ENCODE measurements around the gene UMODL1. TPM values are rescaled to one million over a fixed set of nuclear protein-coding genes. Genes with fewer than 3 reads are reported as not detected.

Gene UMODL1
- total RNA-seq, 2 experiments from 2014 or later = 7.4 to 12.3 TPM

DNA sequence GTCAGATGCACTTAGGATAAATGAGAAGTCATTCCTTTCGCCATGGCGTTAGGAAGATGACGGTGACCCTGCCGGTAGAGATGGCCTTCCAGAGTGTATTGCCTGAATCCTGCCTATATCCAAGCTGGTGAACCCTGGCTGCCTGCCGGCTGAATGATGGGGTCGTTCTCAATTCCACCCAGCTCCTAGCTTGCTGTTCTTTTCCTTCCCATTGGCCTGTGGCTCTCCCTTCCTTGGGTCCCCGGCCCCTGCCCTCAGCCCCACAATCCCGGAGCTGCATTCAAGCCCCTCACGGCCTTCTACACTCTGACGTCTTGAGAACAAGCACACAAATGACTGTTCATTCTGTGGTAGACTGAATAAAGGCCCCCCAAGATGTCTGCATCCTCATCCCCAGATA lies 32.7 kb upstream of the UMODL1 start:
- no peak overlapping the region for H3K4me3 ChIP-seq (ENCODE audit: low read depth, low read length, poor library complexity, severe bottlenecking)
- no peaks in the 10 kb centered on the region for H3K36me3 ChIP-seq (ENCODE audit: insufficient read depth, low read length)
- H3K9me3 ChIP-seq (ENCODE audit: low read length) = no peaks in the 10 kb centered on the region
- TF ChIP-seq EZH2phosphoT487 (IDR thresholded peaks at IDR 0.05; ENCODE audit: borderline replicate concordance, low read depth, low read length) = no peak
- TF ChIP-seq, protein P1, sequence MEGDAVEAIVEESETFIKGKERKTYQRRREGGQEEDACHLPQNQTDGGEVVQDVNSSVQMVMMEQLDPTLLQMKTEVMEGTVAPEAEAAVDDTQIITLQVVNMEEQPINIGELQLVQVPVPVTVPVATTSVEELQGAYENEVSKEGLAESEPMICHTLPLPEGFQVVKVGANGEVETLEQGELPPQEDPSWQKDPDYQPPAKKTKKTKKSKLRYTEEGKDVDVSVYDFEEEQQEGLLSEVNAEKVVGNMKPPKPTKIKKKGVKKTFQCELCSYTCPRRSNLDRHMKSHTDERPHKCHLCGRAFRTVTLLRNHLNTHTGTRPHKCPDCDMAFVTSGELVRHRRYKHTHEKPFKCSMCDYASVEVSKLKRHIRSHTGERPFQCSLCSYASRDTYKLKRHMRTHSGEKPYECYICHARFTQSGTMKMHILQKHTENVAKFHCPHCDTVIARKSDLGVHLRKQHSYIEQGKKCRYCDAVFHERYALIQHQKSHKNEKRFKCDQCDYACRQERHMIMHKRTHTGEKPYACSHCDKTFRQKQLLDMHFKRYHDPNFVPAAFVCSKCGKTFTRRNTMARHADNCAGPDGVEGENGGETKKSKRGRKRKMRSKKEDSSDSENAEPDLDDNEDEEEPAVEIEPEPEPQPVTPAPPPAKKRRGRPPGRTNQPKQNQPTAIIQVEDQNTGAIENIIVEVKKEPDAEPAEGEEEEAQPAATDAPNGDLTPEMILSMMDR (conservative IDR thresholded peaks at IDR 0.05; ENCODE audit: low read length) = no peak
- ChIA-PET POLR2A (no interaction called here), CTCF (ENCODE audit: unreplicated experiment) (no interaction called here)
- no peak overlapping the region for H3K4me2 ChIP-seq (ENCODE audit: low read length)
- no peak overlapping the region for H2AFZ ChIP-seq (ENCODE audit: low read length)
- no peak for DNase-seq (ENCODE audit: low spot score)
- no TSS peak for BruUV-seq (replicated peaks)
- no peak overlapping the region for H3K27ac ChIP-seq (ENCODE audit: low read depth, low read length, poor library complexity, severe bottlenecking)
- H3K9me2 ChIP-seq (ENCODE audit: insufficient read depth, low read length) = no peaks in the 10 kb centered on the region
- intact Hi-C loops (cut with micrococcal nuclease; ENCODE audit: unreplicated experiment) = no loop called here
- H3K79me2 ChIP-seq (ENCODE audit: insufficient read depth, low read depth, low read length) = no peaks in the 10 kb centered on the region
- peaks cover 9% of the 10 kb centered on the region for H3K4me1 ChIP-seq (ENCODE audit: insufficient read depth, low read length, poor library complexity, severe bottlenecking)
- no peaks in the 10 kb centered on the region for H4K20me1 ChIP-seq (ENCODE audit: insufficient read depth, low read length)

DNA sequence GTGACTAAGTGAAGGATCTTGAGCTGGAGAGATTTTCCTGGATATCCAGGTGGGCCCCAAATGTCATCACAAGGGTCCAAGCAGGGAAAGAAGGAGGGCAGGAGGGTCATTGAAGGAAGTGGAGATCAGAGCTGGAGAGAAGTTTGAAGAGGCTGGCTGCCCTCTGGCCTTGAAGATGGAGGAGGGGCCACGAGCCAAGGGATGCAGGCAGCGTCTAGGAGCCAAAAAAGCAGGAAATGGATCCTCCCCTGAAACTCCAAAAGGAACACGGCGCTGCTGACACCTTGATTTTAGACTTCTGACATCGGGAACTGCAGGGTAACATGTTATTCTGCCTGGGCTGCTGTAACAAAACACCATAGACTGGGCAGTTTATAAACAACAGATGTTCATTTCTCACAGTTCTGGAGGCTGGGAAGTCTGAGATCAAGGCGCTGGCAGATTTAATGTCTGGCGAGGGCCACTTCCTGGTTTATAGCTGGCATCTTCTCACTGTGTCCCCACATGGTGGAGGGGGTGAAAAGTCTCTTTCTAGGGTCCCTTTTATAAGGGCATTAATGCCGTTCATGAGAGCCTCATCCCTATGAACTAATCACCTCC lies 32.2 kb upstream of the UMODL1 start:
- no peak overlapping the region for H3K4me2 ChIP-seq (ENCODE audit: low read length)
- CTCF ChIA-PET (ENCODE audit: unreplicated experiment) = no interaction called here
- H2AFZ ChIP-seq (ENCODE audit: low read length) = peak overlapping the region; percentile 42; the same call in 1 of the 2 replicates
- no TSS peak for BruUV-seq (replicated peaks)
- H3K4me3 ChIP-seq (ENCODE audit: low read depth, low read length, poor library complexity, severe bottlenecking) = no peak overlapping the region
- H3K4me1 ChIP-seq (ENCODE audit: insufficient read depth, low read length, poor library complexity, severe bottlenecking) = peaks cover 8% of the 10 kb centered on the region
- H3K79me2 ChIP-seq (ENCODE audit: insufficient read depth, low read depth, low read length) = no peaks in the 10 kb centered on the region
- no peak for TF ChIP-seq EZH2phosphoT487 (IDR thresholded peaks at IDR 0.05; ENCODE audit: borderline replicate concordance, low read depth, low read length)
- TF ChIP-seq, protein P1 (conservative IDR thresholded peaks at IDR 0.05; ENCODE audit: low read length) = no peak
- no peaks in the 10 kb centered on the region for H3K36me3 ChIP-seq (ENCODE audit: insufficient read depth, low read length)
- POLR2A ChIA-PET = interaction anchor here (1.6 kb wide), 1 partner anchor 8 kb away, joined by 4 read pairs; no protein-coding TSS in a partner anchor
- no peaks in the 10 kb centered on the region for H4K20me1 ChIP-seq (ENCODE audit: insufficient read depth, low read length)
- intact Hi-C loops (cut with micrococcal nuclease; ENCODE audit: unreplicated experiment) = no loop called here
- H3K9me3 ChIP-seq (ENCODE audit: low read length) = no peaks in the 10 kb centered on the region
- DNase-seq (ENCODE audit: low spot score) = no peak
- no peak overlapping the region for H3K27ac ChIP-seq (ENCODE audit: low read depth, low read length, poor library complexity, severe bottlenecking)
- no peaks in the 10 kb centered on the region for H3K9me2 ChIP-seq (ENCODE audit: insufficient read depth, low read length)

DNA sequence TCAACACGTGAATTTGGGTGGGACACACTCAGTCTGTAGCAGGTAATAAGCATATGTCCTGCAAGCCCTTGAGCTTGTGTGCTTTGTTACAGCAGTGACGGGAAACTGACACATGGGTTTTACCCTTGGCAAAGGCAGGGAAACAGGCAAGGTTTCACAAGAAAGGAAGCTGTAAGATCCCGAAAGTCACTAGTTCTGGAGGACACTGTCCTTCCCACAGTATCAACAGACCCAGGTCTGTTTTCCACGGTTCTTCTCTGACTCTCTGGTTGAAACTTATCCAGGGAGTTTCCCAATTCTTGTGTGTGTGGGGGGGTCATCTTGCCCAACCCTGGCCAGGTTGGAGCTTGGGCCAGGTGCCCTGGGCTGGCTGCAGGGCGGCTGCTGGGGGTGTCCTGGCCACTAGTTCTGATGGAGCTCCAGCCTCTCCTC lies 31.6 kb upstream of the UMODL1 start:
- intact Hi-C loops (cut with micrococcal nuclease; ENCODE audit: unreplicated experiment) = no loop called here
- Histone ChIP-seq H3K4me1 (ENCODE audit: insufficient read depth, low read length, poor library complexity, severe bottlenecking) (peaks cover 8% of the 10 kb centered on the region), H3K79me2 (ENCODE audit: insufficient read depth, low read depth, low read length) (no peaks in the 10 kb centered on the region), H3K9me3 (ENCODE audit: low read length) (no peaks in the 10 kb centered on the region), H4K20me1 (ENCODE audit: insufficient read depth, low read length) (no peaks in the 10 kb centered on the region), H3K27ac (ENCODE audit: low read depth, low read length, poor library complexity, severe bottlenecking) (no peak overlapping the region), H3K9me2 (ENCODE audit: insufficient read depth, low read length) (no peaks in the 10 kb centered on the region), H3K4me2 (ENCODE audit: low read length) (no peak overlapping the region), H2AFZ (ENCODE audit: low read length) (peak overlapping the region; percentile 42; the same call in 1 of the 2 replicates), H3K36me3 (ENCODE audit: insufficient read depth, low read length) (no peaks in the 10 kb centered on the region), H3K4me3 (ENCODE audit: low read depth, low read length, poor library complexity, severe bottlenecking) (no peak overlapping the region)
- BruUV-seq (replicated peaks) = no TSS peak
- TF ChIP-seq, protein P1 (conservative IDR thresholded peaks at IDR 0.05; ENCODE audit: low read length) = no peak
- TF ChIP-seq EZH2phosphoT487 (IDR thresholded peaks at IDR 0.05; ENCODE audit: borderline replicate concordance, low read depth, low read length) = no peak
- no peak for DNase-seq (ENCODE audit: low spot score)
- ChIA-PET POLR2A (interaction anchor here (1.6 kb wide), 1 partner anchor 9 kb away, joined by 4 read pairs; no protein-coding TSS in a partner anchor), CTCF (ENCODE audit: unreplicated experiment) (no interaction called here)

Data from OCI-LY7 (cell line).